ENCODE results near the gene POLR1E.
A peak's percentile ranks its signal among the peaks of the same experiment; 100 is the strongest.
"Not testable (repeated sequence)": the region's sequence is repeated elsewhere in the genome, so short reads cannot be mapped to it uniquely, and the experiment has no call there.

POLR1E gene

GRCh38 chr9:37465249-37466036 lies 20.3 kb upstream of the POLR1E start, which contains the start of gene ZBTB5:
TSS of gene ZBTB5 (minus strand) at chr9:37465450. CDS start at chr9:37442551, 22,899 bp downstream.
- peak; percentile 99 for DNase-seq

- no peak for DNase-seq
Observed at GRCh38 chr9:37466037-37466709, 19.6 kb upstream of the POLR1E start.

- not testable (repeated sequence) for DNase-seq
Observed at GRCh38 chr9:37467530-37467929, 18.2 kb upstream of the POLR1E start.

GRCh38 chr9:37468620-37469019 lies 17.1 kb upstream of the POLR1E start:
- no peak for DNase-seq

DNA sequence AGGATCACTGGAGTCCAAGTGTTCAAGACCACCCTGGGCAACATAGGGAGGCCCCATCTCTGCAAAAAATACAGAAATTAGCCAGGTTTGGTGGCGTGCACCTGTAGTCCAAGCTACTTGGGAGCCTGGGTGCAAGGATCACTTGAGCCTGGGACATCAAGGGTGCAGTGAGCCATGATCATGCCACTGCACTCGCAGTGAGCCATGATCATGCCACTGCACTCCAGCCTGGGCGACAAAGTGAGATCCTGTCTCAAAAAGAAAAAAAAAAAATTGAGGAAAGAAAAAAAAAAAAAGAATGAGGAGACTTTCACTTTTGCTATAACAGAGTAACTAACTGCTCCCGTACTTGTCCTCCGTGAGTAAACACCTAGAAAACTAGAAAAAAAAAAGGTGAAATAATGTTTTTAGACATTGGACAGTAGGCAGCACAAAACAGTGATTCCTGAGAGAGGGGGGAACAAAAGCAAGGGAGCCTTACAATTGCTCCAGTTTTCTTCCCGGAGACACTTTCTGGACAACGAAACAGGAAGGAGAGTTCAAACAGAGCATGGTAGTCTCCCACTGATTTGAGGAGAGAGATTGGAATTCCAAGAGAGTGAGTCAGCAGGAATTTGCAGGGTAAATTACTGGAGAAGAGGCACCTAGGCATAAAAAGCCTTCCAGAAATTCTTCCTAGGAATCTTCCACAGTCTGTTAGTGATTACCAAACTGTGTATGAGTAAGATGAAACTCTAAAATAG lies 13.6 kb upstream of the POLR1E start:
- no peak for DNase-seq

DNA sequence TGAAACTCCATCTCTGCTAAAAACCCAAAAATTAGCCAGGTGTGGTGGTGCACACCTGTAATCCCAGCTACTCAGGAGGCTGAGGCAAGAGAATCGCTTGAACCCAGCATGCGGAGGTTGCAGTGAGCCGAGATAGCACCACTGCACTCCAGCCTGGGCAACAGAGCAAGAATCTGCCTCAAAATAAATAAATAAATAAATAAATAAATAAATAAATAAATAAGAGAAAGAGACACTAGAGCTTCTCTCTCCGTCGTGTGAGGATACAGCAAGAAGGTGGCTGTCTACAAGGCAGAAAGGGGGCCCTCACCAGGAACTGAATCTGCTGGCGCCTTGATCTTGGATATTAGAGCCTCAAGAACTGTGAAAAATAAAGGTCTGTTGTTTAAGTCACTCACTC lies 11.8 kb upstream of the POLR1E start:
- not testable (repeated sequence) for DNase-seq

- no peak for DNase-seq
Observed at GRCh38 chr9:37474438-37474837, 11.3 kb upstream of the POLR1E start.

DNA sequence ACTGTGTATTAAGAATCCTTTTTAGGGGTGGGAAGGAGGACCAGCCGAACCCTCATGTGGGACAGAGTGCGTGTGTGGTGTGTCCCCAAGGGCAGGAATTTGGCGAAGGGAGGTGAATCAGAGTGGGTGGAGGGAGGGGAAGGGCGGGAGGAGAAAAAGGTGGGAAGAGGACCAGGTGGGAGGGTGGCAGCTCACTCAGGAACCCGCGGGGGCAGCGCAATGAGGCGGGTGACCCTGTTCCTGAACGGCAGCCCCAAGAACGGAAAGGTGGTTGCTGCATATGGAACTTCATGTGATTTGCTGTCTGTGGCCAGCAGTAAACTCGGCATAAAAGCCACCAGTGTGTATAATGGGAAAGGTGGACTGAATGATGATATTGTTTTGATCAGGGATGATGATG lies 8.8 kb upstream of the POLR1E start:
- no peak for DNase-seq

GRCh38 chr9:37477443-37477842 lies 8.3 kb upstream of the POLR1E start:
- not testable (repeated sequence) for DNase-seq

DNA sequence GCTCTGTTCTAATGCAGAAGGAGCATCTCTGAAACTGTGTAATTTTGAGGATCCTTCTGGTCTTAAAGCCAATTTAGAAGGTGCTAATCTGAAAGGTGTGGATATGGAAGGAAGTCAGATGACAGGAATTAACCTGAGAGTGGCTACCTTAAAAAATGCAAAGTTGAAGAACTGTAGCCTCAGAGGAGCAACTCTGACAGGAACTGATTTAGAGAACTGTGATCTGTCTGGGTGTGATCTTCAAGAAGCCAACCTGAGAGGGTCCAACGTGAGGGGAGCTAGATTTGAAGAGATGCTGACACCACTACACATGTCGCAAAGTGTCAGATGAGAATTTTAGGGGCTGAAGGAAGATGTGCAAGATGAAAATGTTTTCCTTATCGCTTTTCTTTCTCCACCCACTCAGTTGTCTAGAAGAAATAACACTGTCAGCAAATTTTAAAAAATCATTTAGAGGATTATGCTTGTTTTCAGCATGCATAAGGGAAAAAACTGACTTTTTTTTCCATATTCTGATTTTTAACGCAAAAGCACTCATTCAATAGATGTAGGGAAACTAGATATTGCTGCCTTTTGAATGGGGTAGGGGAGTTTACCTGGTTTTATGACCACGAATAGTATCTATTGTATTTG lies 7.6 kb upstream of the POLR1E start:
- not testable (repeated sequence) for DNase-seq

- DNase-seq, result no peak
Observed at GRCh38 chr9:37480759-37481158, 5.0 kb upstream of the POLR1E start.

GRCh38 chr9:37486256-37486615 lies 488 bp downstream of the POLR1E start:
- DNase-seq, result no peak

DNA sequence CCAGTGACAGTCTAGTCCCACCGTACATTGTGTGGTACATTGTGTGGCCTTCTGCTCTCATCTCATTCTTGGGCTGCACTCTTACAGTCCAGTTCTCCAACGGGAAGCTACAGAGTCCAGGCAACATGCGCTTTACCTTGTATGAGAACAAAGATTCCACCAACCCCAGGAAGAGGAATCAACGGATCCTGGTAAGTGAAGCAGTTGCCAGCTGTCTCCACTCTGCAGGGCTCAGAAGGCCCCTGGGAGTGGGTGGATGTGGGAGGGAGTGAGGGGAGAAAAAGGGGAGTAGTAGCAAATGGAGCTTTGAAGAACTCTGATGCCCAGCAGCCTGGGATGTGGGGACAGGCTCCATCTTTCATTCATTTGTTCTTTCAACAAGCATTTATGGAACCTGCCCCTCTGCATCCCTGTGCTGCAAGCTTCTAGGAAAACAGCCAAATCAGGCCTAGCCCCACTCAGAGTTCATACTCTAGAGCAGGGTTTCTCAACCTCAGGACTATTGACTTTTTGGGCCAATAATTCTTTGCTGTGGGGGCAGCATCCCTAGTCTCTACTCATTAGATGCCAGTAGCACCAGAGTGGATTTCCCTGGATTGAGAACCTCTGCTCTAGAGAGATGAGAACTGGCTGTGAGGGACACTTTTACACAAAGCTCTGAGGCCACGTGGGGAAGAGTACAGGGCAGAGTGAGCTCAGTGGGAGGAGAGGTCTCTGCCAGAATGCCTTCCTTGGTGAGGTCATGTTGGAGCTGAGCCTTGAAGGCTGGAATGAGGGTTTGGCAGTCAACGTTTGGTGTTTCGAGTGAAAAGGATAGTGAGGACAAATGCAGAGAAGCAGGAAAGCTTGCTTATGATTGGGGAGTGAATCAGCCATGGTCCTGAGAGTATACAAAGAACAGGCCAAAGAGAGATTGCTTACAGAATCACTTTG lies 1.1 kb downstream of the POLR1E start:
- no peak for DNase-seq

DNA sequence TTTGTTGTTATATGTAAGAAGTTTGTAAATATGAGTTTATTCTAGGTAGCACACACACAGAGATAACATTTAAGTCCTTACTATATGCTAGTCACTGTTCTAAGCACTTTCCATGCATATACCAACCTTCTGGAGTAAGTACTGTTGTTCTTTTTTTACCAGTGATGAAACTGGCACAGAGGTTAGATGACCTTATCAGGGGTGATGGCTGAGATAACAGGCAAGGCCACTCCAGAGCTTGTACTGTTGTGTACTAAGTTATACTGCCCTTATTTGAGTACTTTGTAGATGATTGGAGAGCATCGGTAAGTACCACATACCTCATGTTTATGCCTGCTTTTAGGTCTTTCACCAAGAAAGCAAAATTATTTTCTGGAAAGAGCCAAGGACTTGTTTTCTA lies 6.2 kb downstream of the POLR1E start:
- no peak for DNase-seq

DNA sequence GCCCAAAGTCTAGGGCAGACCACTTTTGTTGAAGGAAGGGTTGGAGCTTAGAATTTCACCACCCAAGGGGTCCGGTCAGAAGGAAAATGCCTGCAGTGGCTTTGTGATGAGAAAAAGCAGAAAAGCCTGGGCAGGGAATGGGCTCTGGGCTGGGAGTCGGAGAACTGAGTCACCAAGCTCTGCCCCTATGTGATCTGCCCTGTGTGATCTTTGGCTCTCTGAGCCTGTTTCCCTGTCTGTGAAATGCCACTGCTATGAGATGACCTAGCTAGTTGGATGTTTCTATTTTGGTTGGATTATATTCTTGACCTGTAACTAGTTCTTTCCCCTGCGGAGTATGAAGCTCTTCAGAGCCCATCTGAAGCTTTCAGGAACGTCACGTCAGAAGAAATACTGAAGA lies 9.8 kb downstream of the POLR1E start:
- no peak for DNase-seq

DNA sequence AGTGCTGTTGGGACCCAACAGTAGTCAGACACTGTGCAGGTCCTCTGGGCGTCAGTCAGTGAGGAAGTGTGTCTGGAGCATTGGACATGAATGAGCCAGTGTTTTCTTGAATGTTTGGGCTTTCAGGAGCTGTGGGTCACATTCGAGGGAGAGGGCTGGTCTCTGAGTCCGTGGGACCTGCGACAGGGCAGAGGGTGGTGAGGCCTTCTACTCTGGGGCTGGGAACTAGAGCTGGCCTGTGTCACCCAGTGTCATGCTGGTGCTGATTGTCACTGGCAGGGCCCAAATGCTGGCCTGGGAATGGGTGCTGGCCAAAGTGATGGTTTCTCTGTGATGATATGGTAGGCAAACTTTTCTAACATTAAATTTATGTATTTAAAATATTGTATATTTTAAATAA lies 10.3 kb downstream of the POLR1E start:
- no peak for DNase-seq

DNA sequence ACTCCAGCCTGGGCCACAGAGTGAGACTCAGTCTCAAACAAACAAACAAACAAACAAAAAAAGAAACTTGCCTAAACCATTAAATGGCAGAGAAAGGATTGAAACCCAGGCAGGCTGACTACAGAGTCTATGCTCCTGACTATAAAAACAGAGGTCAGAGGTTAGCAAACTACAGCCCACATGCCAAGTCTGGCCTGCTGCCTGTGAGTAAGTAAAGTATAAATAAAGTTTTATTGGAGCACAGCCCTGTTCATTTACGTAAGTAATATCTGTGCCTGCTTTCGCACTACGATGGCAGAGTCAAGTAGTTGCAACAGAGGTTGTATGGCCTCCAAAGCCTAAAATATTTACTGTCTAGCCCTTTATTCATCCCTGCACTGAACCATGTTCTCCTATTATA lies 11.6 kb downstream of the POLR1E start:
- no peak for DNase-seq

DNA sequence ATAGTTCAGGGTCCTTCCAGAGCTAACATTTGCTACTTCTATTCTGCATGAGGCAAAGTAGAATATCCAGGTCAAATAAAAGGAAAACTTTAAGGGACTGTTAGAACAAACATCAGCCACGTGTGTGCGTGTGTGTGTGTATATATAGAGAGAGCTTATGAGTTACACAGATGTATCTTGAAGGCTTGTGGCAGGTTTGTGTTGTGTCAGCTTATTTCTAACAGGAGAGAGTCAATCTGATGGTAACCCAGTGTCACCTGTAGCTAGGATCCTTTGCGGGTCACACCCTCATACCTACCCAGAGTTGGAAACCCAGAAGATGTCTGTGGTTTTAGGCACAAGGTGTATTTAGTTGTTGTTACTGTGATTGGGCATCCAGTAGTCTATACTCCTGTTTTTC lies 12.7 kb downstream of the POLR1E start:
- DNase-seq, result no peak

DNA sequence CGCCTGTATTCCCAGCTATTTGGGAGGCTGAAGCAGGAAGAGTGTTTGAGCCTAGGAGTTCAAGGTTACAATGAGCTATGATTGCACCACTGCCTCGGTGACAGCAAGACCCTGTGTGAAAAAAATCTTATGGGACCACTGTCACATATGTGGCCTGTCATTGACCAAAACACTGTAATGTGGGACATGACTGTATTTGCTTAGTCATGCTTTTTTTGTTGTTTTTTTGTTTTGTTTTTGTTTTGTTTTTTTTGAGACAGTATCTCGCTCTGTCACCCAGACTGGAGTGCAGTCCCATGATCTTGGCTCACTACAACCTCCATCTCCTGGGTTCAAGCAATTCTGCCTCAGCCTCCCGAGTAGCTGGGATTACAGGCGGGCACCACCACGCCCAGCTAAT lies 13.5 kb downstream of the POLR1E start:
- no peak for DNase-seq

GRCh38 chr9:37501957-37502596 lies 16.3 kb downstream of the POLR1E start:
- DNase-seq, result no peak

DNA sequence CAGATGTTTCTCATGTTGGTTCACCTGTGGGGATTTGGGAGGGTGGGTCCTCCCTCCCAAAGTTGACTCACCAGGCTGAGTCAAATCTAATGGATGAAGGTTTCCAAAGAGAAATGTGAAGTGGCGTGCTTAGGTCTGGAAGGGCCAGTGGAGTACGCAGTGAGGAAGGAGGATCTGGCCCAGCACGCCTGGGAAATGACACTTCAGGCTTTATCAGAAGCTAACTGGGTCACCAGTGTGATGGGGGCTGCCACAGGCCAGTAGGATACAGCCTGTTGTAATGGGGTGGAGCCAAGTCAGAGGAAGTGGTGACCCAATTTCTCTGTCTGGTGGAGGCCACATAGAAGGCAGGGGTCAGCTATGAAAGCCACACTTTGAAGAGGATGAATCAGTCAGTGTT lies 18.0 kb downstream of the POLR1E start:
- peak; percentile 65 for DNase-seq

DNA sequence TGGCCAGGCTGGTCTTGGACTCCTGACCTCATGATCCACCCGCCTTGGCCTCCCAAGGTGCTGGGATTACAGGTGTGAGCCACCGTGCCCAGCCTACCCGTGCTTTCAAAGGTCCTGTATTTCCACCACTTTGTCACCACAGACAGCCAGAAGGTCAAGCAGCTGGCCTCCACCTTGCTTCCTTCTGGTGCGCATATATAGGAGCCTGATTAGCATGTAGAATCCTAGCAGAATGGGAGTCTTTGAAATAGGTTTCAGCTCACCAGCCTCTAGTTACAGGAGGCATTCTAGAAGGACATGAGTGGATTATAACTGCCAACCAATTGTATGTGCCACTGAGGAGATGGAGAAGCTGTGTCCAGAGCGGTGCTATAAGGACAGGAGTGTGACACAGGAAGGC lies 18.9 kb downstream of the POLR1E start:
- no peak for DNase-seq
